UCSD-AML1 (cell line): ENCODE results near the gene PIK3R6.
A peak's percentile ranks its signal among the peaks of the same experiment; 100 is the strongest.

ENCODE experiments used
- DNase-seq: peaks from one replicate; lab custom pipeline; 2025; ENCODE audit not compliant: unreplicated experiment; lab: John Stamatoyannopoulos, UW

The PIK3R6 gene

GRCh38 chr17:8867361-8867981 is at the start of gene PIK3R6:
TSS of gene PIK3R6 (minus strand) at chr17:8867674. CDS start at chr17:8849794, 17,880 bp downstream.
- peak; percentile 37 for DNase-seq

GRCh38 chr17:8916466-8916865 is 49.0 kb upstream of the PIK3R6 start:
- no peak for DNase-seq

DNA sequence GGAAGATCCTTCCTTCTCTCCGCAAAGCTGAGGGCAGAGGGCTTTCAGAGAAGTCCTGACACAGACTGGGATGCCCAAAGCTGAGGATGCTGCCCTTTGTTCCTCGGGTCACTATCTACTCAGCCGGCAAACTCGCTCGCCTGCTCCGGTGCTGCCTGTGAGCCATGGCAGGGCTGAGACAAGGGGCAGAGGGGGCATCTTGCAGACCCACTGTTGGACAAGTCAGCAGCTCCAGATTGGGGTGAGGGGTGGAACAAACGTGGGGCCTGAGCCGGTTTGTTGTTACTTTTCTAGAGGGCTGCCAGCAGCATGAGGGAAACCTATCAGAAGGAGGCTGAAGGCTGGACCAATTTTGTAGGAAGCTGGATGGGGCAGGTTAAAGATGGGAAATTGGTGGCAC is 47.1 kb upstream of the PIK3R6 start:
- DNase-seq: no peak

DNA sequence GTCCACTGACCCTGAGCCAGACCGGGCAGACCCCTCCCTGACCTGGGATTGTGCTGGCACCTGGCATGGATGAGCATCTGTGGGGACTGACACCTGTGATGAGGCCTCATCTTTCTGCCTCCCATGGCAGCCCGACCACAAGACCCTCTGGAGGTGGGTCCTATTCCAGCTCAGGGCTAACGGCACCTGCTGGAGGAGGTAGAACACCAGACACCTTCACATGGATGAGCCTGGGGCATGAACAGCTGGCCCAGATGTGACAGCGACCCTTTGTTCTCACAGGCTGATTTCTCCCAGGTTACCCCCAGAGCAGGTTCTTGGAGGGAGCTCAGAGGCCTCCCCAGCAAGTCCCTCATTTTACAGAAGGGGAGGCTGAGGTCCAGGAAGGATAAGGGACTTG is 46.4 kb upstream of the PIK3R6 start:
- DNase-seq: no peak

DNA sequence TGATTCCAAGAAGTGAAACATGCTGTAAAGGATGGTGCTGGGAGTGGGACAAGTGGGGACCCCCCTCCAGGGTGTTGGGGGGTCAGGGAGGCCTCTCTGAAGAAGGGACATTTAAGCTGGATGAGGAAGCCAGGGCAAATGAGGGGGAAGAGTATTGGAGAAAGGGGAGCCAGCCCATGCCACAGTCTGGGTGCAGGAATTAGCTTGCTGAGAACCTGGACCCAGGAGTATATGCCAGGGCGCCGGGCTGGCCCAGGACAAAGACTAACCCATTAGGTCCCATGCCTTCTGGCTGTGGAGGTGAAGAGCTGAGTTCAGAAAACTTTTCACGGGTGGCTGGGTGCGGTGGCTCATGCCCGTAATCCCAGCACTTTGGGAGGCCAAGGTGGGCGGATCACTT is 45.6 kb upstream of the PIK3R6 start:
- no peak for DNase-seq

DNA sequence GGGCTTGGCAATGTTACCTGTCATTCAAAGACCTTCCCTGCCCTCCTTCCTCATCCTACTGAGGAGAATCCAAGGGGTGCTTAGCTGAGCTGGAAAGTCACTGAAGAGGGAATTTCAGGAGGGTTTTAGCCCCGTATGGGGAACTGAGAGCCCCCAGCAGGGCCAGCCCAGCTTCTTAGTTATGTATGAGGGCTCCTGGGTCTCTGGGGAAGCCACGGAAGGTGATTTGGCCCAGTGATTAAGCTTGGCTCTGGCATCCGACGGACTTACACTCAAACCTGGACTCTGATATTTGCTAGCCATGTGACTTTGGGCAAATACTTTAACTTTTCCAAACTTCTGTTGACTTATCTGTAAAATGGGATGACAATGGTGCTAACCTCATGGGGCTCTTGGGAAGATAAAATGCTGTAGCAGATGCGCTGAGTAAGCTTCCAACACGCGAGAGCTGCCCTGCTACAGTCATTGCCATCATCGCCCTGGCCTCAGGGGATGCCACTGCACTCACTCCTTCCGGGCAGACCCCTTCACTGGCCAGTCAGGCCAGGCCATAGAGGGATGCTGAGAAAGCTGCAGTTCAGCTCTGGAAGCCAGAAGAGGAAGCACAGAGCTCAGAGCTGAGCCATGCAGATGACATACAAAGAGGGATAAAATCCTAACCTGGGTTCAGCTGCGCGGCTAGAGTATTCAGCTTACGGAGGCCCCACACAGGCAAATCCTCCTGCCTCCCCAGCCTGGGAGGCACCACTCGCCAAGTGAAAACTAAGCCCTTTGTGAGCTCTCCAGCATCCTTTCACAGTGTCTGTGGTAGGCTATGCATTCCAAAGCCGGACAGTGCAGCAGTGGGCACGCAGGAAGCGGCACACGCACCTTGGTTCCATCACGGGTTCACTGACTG is 44.9 kb upstream of the PIK3R6 start:
- DNase-seq: no peak

GRCh38 chr17:8910969-8911604 is 43.6 kb upstream of the PIK3R6 start:
- no peak for DNase-seq

DNA sequence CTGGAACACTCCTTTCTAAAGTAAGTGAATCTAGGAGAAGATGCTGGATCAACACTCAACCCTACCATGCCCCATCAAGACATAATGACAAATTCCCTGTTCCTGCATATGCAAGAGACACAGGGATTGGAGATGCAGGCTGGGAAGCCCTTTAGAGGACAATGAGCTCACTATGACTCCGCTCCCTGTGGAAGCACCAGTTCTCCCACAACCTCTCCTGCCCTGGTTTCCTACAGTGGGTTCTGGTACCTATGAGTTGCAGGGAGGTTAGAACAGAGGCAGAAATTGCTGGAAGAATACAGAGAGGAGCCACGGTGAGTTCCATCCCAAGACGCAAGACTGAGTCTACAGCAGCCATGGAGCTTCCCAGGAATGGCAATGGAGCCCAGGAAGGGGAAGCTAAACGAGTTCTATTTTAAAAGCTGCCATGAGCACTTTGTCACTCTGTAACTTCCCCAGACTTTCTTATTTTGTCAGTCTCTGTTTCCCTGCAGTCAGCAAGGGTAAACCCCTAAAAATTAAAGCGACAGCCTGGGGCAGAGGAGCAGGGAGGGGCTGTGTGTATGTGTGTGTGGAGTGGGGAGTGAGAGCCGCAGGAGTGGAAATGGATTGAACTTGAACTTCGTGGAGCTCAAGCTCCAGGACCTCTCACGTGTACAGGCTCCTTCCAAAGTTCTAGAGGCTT is 42.3 kb upstream of the PIK3R6 start:
- DNase-seq: no peak

GRCh38 chr17:8905331-8905730 is 37.9 kb upstream of the PIK3R6 start:
- DNase-seq: no peak

DNA sequence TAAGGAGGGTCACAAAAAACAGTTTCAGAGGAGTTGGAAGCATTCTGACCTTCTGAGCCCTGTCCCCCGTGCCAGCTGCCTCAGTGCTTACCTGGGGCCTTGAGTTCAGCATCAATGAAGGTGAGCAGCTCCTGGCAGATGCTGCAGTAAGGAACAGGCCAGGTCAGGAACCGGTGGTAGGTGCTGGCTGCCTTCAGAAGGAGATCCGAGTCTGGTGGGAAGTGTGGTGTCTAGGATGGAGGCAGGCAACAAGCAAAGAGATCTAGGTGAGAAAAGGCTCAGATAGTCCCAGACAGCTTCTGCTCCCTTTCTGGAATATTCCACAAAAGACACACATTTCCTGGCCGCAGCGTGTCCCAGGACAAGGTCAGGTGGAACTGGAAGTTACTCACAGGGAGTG is 37.2 kb upstream of the PIK3R6 start:
- no peak for DNase-seq

- no peak for DNase-seq
Observed at GRCh38 chr17:8904201-8904600, 36.7 kb upstream of the PIK3R6 start.

GRCh38 chr17:8900626-8901585 is 33.4 kb upstream of the PIK3R6 start:
- peak; percentile 48 for DNase-seq

DNA sequence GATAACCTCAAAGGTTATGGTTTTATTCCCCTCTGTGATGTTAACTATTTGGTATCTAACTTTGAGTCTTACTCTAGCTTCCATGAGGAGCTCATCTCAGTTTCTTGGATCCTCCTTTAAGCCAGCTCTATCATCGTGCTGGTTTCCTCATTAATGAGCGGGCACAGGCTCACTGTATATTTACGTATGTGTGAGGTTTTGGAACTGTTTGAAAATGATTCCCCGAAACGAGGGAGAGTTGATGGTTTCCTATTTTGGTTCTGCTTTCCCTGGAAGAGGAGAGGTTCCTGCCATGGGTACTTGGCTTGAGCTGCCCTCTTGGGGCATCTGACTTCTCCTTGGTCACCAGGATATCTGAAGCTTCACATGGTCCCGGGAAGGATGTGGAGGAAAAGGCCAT is 32.7 kb upstream of the PIK3R6 start:
- DNase-seq: no peak

DNA sequence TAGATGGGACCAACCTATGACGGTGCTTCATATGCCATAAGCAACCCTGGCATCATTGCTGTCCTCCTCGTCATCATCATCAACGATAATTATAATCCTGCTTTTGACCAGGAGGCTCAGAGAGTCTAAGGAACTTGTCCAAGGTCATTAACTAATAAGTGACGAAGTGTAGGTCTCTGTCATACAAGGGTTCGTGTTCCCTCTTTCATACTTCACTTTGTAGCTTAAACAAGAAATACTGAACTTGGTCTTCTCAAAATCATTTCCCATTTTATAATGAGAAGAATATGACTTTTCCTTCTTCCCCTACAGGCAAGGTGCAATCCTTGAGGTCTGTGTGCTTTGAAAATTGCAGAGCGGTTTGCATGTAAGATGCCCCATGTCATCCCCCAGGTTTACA is 31.2 kb upstream of the PIK3R6 start:
- DNase-seq: no peak

- no peak for DNase-seq
Observed at GRCh38 chr17:8898126-8898525, 30.7 kb upstream of the PIK3R6 start.

GRCh38 chr17:8896641-8897635 is 29.5 kb upstream of the PIK3R6 start:
- no peak for DNase-seq

DNA sequence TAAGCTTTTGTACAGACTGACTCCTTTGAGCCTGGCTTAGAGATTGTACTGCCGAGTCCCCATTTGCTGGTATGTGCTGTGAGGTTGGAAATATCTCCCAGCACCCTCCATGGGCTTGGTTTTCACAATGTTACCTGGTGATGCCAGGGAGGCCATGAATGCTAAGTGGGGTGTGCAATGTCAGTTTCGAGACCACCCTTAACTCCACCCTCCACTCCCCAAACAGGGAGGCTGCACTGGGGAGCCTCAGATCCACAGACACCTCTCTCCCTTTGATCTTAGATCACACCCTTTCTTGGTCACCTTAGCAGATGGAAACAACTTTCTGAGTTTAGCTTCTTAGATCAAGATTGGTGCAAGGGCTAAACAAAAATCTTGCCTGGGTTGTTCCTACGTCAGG is 28.6 kb upstream of the PIK3R6 start:
- DNase-seq: no peak

DNA sequence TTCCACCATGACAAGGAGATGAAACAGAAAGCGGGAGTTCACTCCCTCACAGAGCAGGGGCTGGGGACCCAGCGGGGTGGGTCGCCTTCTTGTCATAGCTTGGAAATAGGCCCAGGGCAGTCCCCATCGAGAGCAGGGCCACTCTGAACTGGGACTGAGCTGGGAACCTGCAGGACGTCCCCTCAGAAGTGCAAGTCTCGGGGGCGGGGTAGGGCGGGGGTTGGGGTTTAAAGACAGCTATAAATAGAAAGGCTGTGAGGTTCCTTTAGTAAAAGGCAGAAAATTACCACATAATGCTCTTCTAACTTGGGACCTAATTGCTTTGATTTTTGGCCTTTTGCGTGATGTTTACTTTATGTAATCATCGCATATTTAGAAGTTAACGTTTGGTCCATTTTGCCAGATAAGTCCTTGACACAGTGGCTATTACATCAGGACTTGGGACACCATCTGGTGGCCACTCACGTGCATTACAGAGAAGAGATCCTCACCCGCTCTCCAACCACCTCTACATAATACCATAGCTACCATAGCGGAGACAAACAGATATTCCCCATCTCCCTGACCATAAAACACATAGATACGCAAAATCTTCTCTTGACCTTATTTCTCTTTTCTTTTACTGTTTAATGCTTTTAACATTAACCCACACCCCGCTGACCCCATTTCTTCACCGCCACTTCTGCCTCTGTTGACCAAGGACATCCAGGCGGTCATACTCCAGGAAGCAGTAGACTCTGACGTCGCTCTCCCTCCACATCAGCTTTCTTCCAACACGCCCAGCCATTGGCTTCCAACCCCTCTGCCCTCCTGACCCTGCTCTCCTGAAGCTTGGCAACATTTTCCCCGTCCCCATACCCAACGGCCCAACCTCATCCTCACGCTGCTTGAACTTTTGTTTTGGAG is 27.5 kb upstream of the PIK3R6 start:
- peak; percentile 51 for DNase-seq
